Chondrocyte (in vitro differentiated cells): Measurements from ENCODE around the gene NBEAL2. TPM values are rescaled to one million over a fixed set of nuclear protein-coding genes. Genes with fewer than 3 reads are reported as not detected.
"Not testable (repeated sequence)": the region's sequence is repeated elsewhere in the genome, so short reads cannot be mapped to it uniquely, and the experiment has no call there.

Experiments used
- DNase-seq: peaks from one replicate; pipeline ENCODE4 v3.0.0; 2021; ENCODE audit warnings: mixed read lengths, low spot score
- H3K27ac Mint-ChIP-seq: one replicate; pipeline ENCODE4 v1.8.0; 2021; ENCODE audit warnings: mild to moderate bottlenecking, moderate library complexity, mixed read lengths; ENCODE audit not compliant: unreplicated experiment
- H3K27me3 Mint-ChIP-seq: 2 replicates; pipeline ENCODE4 v1.8.0; 2021; ENCODE audit warnings: low read depth, mixed read lengths
- H3K36me3 Mint-ChIP-seq: 2 replicates; pipeline ENCODE4 v1.8.0; 2021; ENCODE audit warnings: low read depth, mixed read lengths
- H3K4me1 Mint-ChIP-seq: 2 replicates; pipeline ENCODE4 v1.8.0; 2021; ENCODE audit warnings: low read depth, mild to moderate bottlenecking, mixed read lengths
- H3K4me3 Mint-ChIP-seq: one replicate; pipeline ENCODE4 v1.8.0; 2021; ENCODE audit warnings: mild to moderate bottlenecking, moderate library complexity, mixed read lengths; ENCODE audit not compliant: unreplicated experiment
- H3K9me3 Mint-ChIP-seq: 2 replicates; pipeline ENCODE4 v1.8.0; 2021; ENCODE audit warnings: low read depth, mixed read lengths
- CTCF ChIP-seq: fragments of 200-600 bp; sonication (generic); IDR thresholded peaks from 2 replicates; pipeline ENCODE4 v1.5.0; 2021; ENCODE audit warnings: antibody characterized with exemption, mild to moderate bottlenecking, moderate library complexity
- total RNA-seq: library from RNA; stranded (reverse); gene quantifications from 3 replicates; pipeline ENCODE4 v1.2.1, GENCODE V29; 2021

NBEAL2 gene
- total RNA-seq, 1 donor from 2014 or later: 18.1 TPM

DNA sequence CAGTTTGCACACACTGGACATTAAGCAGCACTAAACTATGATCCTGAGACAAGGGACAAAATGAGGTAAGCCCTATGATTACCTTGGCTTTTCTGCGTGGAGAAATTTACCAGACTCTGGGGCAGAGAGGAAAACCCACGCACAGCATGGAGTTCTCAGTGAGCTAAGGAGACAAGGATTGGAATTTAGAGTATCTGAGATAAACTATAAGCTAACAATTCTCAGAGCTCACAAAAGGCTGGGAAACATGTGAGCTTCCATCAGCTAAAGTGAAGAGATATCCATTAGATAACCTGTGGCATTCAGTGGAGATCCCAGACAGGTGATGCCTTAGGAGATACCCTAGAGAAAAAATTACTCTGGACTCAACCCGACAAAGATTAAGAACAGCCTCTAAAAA, 48.7 kb downstream of the NBEAL2 start:
- Mint-ChIP-seq H3K36me3 (peaks cover 6% of the 10 kb centered on the region), H3K27me3 (no peaks in the 10 kb centered on the region), H3K4me1 (peaks cover 4% of the 10 kb centered on the region), H3K4me3 (no peak overlapping the region), H3K27ac (no peak overlapping the region), H3K9me3 (no peaks in the 10 kb centered on the region)
- no peak for DNase-seq
- TF ChIP-seq CTCF: no peak

DNA sequence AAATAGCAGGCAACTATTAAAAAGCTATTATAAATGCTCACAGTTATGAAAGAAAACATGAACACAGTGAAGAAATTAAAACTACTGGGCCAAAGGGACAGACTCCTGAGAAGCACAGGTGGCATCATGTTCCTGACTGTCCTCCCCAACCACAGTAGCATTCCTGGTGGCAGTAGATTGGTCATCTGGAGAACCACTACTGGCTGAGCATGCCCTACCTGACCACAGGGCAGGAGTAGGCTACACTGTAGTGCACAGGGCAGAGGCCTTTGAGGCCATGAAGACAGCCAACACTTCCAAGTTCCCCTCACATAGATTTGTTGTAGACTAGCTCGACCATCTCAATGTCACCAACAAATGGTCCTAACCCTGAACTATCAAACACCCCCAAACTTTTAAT, 49.2 kb downstream of the NBEAL2 start:
- no peaks in the 10 kb centered on the region for H3K9me3 Mint-ChIP-seq
- no peak for DNase-seq
- peaks cover 6% of the 10 kb centered on the region for H3K36me3 Mint-ChIP-seq
- H3K4me1 Mint-ChIP-seq: peaks cover 4% of the 10 kb centered on the region
- H3K27me3 Mint-ChIP-seq: no peaks in the 10 kb centered on the region
- no peak overlapping the region for H3K4me3 Mint-ChIP-seq
- no peak overlapping the region for H3K27ac Mint-ChIP-seq
- TF ChIP-seq CTCF: no peak

- not testable (repeated sequence) for H3K36me3 Mint-ChIP-seq, H3K9me3 Mint-ChIP-seq
These were observed 51.6 kb downstream of the NBEAL2 start for GRCh38 chr3:47031041-47031440.

DNA sequence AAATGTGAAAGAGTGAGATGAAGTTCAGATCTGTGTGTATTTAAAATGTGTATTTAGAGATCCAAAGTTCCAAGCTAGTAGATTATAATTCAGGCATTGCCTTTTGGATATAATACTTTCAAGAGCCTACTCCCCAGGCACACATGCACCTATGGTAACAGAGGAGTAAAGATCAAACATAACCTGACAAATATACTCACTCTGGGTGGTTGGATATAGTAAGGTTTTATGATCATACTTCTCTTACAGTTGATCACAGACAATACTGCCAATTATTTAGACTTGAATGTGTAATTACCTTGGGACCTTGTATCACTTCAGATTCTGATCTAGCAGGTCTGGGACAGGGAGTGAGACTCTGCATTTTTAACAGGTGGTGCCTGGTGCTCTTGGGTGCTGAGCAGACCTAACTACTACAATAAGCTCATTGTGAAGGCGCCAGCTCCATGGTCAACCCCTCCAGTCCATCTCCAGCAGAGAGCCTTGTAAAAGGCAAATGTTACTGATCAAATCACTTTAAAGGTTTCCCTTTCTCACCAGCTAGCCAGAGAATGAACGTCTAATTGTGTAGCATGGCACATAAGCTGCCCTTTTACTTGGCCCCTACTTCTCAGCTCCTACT, 55.5 kb downstream of the NBEAL2 start:
- Mint-ChIP-seq H3K4me1 (peaks cover 4% of the 10 kb centered on the region), H3K36me3 (peaks cover 19% of the 10 kb centered on the region), H3K27me3 (no peaks in the 10 kb centered on the region), H3K4me3 (no peak overlapping the region), H3K9me3 (no peaks in the 10 kb centered on the region), H3K27ac (no peak overlapping the region)
- no peak for TF ChIP-seq CTCF
- no peak for DNase-seq

More at GRCh38 chr3:47031041-47031440, 51.6 kb downstream of the NBEAL2 start:
- H3K4me3 Mint-ChIP-seq, H3K27me3 Mint-ChIP-seq, H3K4me1 Mint-ChIP-seq, DNase-seq: not testable (repeated sequence)
- peak overlapping the region; percentile 3 for H3K27ac Mint-ChIP-seq

GRCh38 chr3:47035645-47036044, 56.2 kb downstream of the NBEAL2 start:
- DNase-seq: no peak
- H3K4me1 Mint-ChIP-seq: peaks cover 4% of the 10 kb centered on the region
- peaks cover 22% of the 10 kb centered on the region for H3K36me3 Mint-ChIP-seq
- no peak for TF ChIP-seq CTCF
- H3K27ac Mint-ChIP-seq: no peak overlapping the region
- H3K27me3 Mint-ChIP-seq: no peaks in the 10 kb centered on the region
- H3K4me3 Mint-ChIP-seq: no peak overlapping the region
- no peaks in the 10 kb centered on the region for H3K9me3 Mint-ChIP-seq

- TF ChIP-seq CTCF: no peak
- Mint-ChIP-seq H3K36me3 (peaks cover 26% of the 10 kb centered on the region), H3K27ac (no peak overlapping the region), H3K4me3 (no peak overlapping the region), H3K27me3 (no peaks in the 10 kb centered on the region), H3K4me1 (peaks cover 4% of the 10 kb centered on the region), H3K9me3 (no peaks in the 10 kb centered on the region)
- DNase-seq: no peak
These were observed 56.7 kb downstream of the NBEAL2 start for GRCh38 chr3:47036145-47036544.

DNA sequence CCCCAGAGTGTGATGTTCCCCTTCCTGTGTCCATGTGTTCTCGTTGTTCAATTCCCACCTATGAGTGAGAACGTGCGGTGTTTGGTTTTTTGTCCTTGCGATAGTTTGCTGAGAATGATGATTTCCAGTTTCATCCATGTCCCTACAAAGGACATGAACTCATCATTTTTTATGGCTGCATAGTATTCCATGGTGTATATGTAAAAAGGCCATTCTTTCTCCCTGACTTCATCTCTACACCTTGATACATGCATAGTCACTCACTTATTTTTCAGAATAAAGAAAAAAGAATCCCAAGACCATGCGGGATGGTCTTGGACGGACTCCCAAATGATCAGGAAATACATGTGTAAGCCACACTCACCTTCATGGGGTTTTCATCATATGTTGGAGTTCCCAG, 57.8 kb downstream of the NBEAL2 start:
- not testable (repeated sequence) for H3K9me3 Mint-ChIP-seq, H3K27ac Mint-ChIP-seq, H3K4me3 Mint-ChIP-seq, DNase-seq, H3K27me3 Mint-ChIP-seq, H3K4me1 Mint-ChIP-seq
- peaks cover 27% of the 10 kb centered on the region for H3K36me3 Mint-ChIP-seq
